Heart right ventricle (tissue), 16 donors: ENCODE measurements around the gene TMEM150C. TPM values are rescaled to one million over a fixed set of nuclear protein-coding genes. Genes with fewer than 3 reads are reported as not detected.

Experiments
- ATAC-seq, 8 donors: fragments of 200-7000 bp; cut with Tn5 transposase; one replicate each; pipeline ENCODE4 v1.9.1; 2020; ENCODE audit warnings: mild to moderate bottlenecking in 8 of 8, moderate library complexity in 8 of 8, moderate number of reproducible peaks in 1 of 8
- DNase-seq, 2 donors: peaks; one replicate each; pipeline ENCODE4 v3.0.0-alpha.2; 2020
- H3K27ac ChIP-seq, 10 donors: fragments of 200-600 bp; sonication (generic) in 2 of 10; one replicate each; pipeline versions ENCODE4 v1.5.0 to v1.8.0; 2020 to 2022; ENCODE audit warnings: mild to moderate bottlenecking in 3 of 10
- H3K27me3 ChIP-seq, 7 donors: fragments of 200-600 bp; one replicate each; pipeline ENCODE4 v1.8.0; 2021 to 2022; ENCODE audit warnings: mild to moderate bottlenecking in 2 of 7
- H3K36me3 ChIP-seq, 9 donors: fragments of 200-600 bp; sonication (generic) in 1 of 9; one replicate each; pipeline versions ENCODE4 v1.5.0 to v1.8.0; 2020 to 2022; ENCODE audit warnings: mild to moderate bottlenecking in 2 of 9
- H3K4me1 ChIP-seq, 9 donors: fragments of 200-600 bp; sonication (generic) in 1 of 9; one replicate each; pipeline versions ENCODE4 v1.5.0 to v1.8.0; 2020 to 2022; ENCODE audit warnings: mild to moderate bottlenecking in 4 of 9
- H3K4me3 ChIP-seq, 10 donors: fragments of 200-600 bp; sonication (generic) in 2 of 10; one replicate each; pipeline versions ENCODE4 v1.5.0 to v1.8.0; 2020 to 2022; ENCODE audit warnings: mild to moderate bottlenecking in 7 of 10, moderate library complexity in 2 of 10
- H3K9me3 ChIP-seq, 11 donors: fragments of 200-600 bp in 10 of 11; sonication (generic) in 2 of 11; one replicate each; pipeline versions ENCODE4 v1.5.0 to v1.8.0; 2013 to 2022; ENCODE audit warnings: mild to moderate bottlenecking in 2 of 11, control low read depth in 1 of 11, moderate library complexity in 1 of 11
- WGBS, 2 donors: extraction: QIAGEN DNeasy Blood & Tissue Kit; methylation state at CpG; one replicate each; pipeline ENCODE4 v1.1.7; 2013; ENCODE audit warnings: inconsistent platforms in 1 of 2; 5-methylcytosine and 5-hydroxymethylcytosine counted together
- intact Hi-C, 10 donors: fragments of 100-400 bp; cut with DNase I; formaldehyde crosslinking; loops; one replicate each; pipeline versions ENCODE4 v1.11.1 to v1.14.2; 2022
- polyA plus RNA-seq, 2 donors: library from polyadenylated mRNA; stranded (reverse); fragments of 200-250 nt; gene quantifications; one replicate each; pipeline ENCODE4 v1.2.3, GENCODE V29; 2013
- total RNA-seq, 10 donors: library from RNA; stranded (reverse); fragmentation: NEBNext Ultra II Directional in 3 of 10; extraction: Animal tissue kit (Norgen Biotek cat#: 25700) in 3 of 10; gene quantifications; one replicate each; pipeline versions ENCODE4 v1.2.1 to v1.2.4, GENCODE V29; 2021 to 2023
- TF ChIP-seq, protein P1 (sequence below), 9 donors: fragments of 200-600 bp; sonication (generic) in 2 of 9; IDR thresholded peaks; one replicate each; pipeline versions ENCODE4 v1.5.0 to v1.8.0; 2021 to 2022; ENCODE audit warnings: antibody characterized with exemption in 9 of 9, mild to moderate bottlenecking in 5 of 9, moderate library complexity in 1 of 9
- donor health status: Arrhythmogenic right ventricular cardiomyopathy.
- donor health status: ischemic (EF 13 %, LVEDD 7.1; RV severe dilation, severe dysfunction).
- donor health status: healthy with polysubstance abuse.
- donor health status: DM: no; HTN: yes; CAD: no.
- donor health status: DM: no; HTN: no; CAD: no.
- donor health status: ischemic (EF 25% LVEDD 6.9; RV normal size, moderate dysfunction).
- donor health status: ischemic (EF 25% LVEDD 5.7; RV mildly dilated, moderate dysfunction).
- donor health status: healthy.
- donor health status: DM: yes; HTN: yes; CAD: no.
- donor health status: Ischemic cardiomyopathy.
- donor health status: ischemic (EF 35%, LVEDD 5.7; RV mildly dilated, moderate dysfunction).
- donor health status: nonischemic (EF 11% LVEDD 7.7; RV severe dilation, severe dysfunction).
- donor health status: DM: yes; HTN: yes; CAD: no.
- donor health status: PGD.
- donor health status: ischemic (EF 29% LVEDD 5.4; RV normal size, mild dysfunction).
- donor health status: nonischemic (EF 23%, LVEDD 6.1; RV moderate dilation, normal function).

Gene TMEM150C
- total and polyA plus RNA-seq, 12 donors, result 6.5 to 22.7 (median 12.6) TPM

DNA sequence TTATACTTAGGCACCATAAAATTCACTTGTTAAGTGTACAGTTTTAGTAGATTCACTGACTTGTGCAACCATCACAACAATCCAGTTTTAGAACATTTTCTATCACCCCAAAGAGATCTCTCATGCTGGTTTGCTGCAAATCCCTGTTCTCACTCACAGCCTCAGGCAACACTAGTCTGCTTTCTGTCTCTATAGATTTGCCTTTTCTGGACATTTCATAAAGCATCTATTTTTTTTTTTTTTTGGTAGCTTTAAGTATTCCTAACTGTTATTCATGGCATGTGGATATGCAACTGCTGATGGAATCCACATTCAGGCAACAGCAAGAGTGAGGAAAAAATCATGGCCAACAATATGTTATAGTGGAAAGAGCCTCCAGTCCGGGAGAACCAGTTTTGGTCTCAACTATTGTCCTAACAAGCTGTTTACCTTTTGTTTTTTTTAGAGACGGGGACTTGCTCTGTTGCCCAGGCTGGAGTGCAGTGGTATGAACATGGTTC, 27.0 kb upstream of the TMEM150C start:
- no peaks in the 10 kb centered on the region for H3K27me3 ChIP-seq
- DNase-seq, result no peak
- intact Hi-C loops, result no loop called here
- H3K4me1 ChIP-seq, result no peaks in the 10 kb centered on the region
- H3K4me3 ChIP-seq, result no peak overlapping the region
- TF ChIP-seq, protein P1, sequence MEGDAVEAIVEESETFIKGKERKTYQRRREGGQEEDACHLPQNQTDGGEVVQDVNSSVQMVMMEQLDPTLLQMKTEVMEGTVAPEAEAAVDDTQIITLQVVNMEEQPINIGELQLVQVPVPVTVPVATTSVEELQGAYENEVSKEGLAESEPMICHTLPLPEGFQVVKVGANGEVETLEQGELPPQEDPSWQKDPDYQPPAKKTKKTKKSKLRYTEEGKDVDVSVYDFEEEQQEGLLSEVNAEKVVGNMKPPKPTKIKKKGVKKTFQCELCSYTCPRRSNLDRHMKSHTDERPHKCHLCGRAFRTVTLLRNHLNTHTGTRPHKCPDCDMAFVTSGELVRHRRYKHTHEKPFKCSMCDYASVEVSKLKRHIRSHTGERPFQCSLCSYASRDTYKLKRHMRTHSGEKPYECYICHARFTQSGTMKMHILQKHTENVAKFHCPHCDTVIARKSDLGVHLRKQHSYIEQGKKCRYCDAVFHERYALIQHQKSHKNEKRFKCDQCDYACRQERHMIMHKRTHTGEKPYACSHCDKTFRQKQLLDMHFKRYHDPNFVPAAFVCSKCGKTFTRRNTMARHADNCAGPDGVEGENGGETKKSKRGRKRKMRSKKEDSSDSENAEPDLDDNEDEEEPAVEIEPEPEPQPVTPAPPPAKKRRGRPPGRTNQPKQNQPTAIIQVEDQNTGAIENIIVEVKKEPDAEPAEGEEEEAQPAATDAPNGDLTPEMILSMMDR (IDR thresholded peaks at IDR 0.05), result no peak
- no peak for ATAC-seq
- no peak overlapping the region for H3K27ac ChIP-seq
- H3K9me3 ChIP-seq, result no peaks in the 10 kb centered on the region
- no peaks in the 10 kb centered on the region for H3K36me3 ChIP-seq
- WGBS, 2 donors, result 84 to 90% methylated on average over 2 of the region's 2 CpGs

DNA sequence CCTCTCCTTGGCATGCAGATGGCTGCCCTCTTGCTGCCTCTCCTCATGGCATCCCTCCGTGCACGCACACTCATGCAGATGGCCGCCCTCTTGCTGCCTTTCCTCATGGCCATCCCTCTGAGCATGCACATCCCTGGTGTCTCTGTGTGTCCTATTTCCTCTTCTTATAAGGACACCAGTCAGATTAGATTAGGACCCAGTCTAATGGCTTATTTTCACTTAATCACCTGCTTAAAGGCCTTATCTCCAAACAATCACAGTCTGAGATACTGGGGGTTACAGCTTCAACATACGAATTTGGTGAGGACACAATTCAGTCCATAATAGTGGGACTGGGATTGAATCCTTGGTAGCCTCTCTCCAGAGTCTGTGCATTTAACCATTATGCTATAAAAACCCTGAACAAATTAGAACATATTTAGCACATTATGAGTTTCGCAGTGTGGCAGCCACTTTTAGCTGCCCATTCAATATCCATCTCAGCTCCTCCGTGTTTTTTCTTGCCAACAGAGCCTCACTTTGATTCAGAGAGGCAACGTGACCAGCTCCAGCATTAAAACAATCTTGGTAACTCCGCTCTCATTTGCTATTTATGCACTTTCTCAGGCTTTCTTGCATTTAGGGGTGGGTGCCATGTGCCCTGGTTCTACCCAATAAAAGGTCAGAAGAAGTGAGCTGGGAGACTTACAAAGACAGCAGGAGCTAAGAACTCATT, 26.2 kb upstream of the TMEM150C start:
- Histone ChIP-seq H3K9me3 (no peaks in the 10 kb centered on the region), H3K4me1 (no peaks in the 10 kb centered on the region), H3K36me3 (no peaks in the 10 kb centered on the region), H3K27me3 (no peaks in the 10 kb centered on the region), H3K27ac (no peak overlapping the region), H3K4me3 (no peak overlapping the region)
- WGBS, 2 donors, result 80 to 92% methylated on average over 8 of the region's 8 CpGs
- DNase-seq (no peak), ATAC-seq (no peak)
- intact Hi-C loops, result no loop called here
- TF ChIP-seq, protein P1 (IDR thresholded peaks at IDR 0.05), result no peak

DNA sequence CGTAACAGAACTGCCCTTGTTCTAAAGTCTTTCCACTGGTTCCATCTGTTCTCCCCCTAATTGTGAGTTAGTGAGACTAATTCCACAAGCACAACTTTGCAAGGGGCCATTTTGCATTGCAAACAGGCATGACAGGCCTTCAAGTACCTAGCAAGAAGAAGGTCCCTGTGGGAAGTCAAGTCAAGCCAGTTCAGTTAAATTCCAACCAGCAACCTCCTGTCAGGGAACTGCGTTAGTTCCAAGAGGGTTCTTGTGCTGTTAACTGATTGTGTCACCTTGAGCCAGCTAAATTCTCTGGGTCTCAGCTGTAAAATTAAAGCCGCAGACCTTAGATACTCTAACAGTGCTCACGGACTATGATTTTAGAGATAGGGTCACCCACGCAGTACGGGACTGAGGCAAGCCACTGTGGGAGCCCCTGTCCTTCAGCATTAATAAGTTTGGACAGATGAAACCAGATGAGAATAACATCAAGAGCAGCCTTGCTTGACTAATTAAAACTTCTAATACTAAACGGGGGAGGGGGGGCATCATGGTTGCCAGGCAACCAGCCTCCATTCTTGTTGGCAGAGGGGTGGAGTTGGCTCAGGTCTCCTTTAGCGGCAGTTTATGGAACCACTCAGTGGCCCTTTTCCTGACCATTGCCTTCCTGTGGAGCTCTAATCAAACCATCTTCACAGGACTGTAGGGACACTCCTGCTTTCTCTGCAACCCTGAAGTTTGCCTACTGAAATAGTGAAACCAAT, 24.1 kb upstream of the TMEM150C start:
- Histone ChIP-seq H3K27me3 (no peaks in the 10 kb centered on the region), H3K9me3 (no peaks in the 10 kb centered on the region), H3K36me3 (no peaks in the 10 kb centered on the region), H3K4me3 (no peak overlapping the region), H3K27ac (no peak overlapping the region), H3K4me1 (no peaks in the 10 kb centered on the region)
- intact Hi-C loops, result no loop called here
- no peak for DNase-seq
- ATAC-seq, result no peak
- TF ChIP-seq, protein P1 (IDR thresholded peaks at IDR 0.05), result no peak
- 83 to 87% methylated on average over 8 of the region's 8 CpGs for WGBS, 2 donors

DNA sequence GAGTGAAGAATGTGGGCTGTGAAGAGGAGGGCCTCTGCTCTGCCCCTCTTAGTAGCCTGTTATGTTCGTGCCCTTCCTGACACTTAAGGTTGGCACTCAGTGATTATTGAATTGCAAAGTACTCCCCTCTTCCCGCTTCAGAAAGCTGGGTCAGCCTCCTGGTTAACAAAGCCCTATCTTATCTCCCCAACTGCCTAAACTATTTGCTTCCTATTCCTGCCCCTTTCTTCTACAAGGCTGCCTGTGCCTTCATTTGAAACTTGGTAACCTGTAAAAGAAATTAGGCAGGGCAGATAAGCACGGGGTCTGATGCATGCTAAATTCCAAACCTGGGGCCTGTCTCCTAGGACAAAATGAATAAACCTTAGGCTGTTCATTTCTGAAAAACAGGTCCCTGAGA, 23.1 kb upstream of the TMEM150C start:
- Histone ChIP-seq H3K4me1 (no peaks in the 10 kb centered on the region), H3K9me3 (no peaks in the 10 kb centered on the region), H3K27ac (no peak overlapping the region), H3K36me3 (no peaks in the 10 kb centered on the region), H3K4me3 (no peak overlapping the region), H3K27me3 (no peaks in the 10 kb centered on the region)
- intact Hi-C loops, result no loop called here
- DNase-seq, result no peak
- WGBS, 2 donors, result 45 to 54% methylated on average over 3 of the region's 3 CpGs
- TF ChIP-seq, protein P1 (IDR thresholded peaks at IDR 0.05), result no peak
- no peak for ATAC-seq
